MM.1S (cell line): ENCODE data around the gene EN2.

Source experiments
- DNase-seq: peaks from one replicate; pipeline ENCODE4 v3.0.0-alpha.2; 2015
- H2AFZ ChIP-seq: fragments of 300-600 bp; sonication (generic); 2 replicates; pipeline ENCODE4 v1.6.0; 2016; ENCODE audit warnings: antibody characterized with exemption, low read length
- H3F3A ChIP-seq: fragments of 300-600 bp; sonication (generic); 2 replicates; pipeline ENCODE4 v1.6.1; 2016; ENCODE audit warnings: mild to moderate bottlenecking, antibody characterized with exemption, low read length, moderate library complexity, mixed read lengths; ENCODE audit not compliant: insufficient read depth
- H3K27ac ChIP-seq: fragments of 300-600 bp; sonication (generic); 2 replicates; pipeline ENCODE4 v1.5.1; 2016; ENCODE audit warnings: mild to moderate bottlenecking, low read length
- H3K27me3 ChIP-seq: fragments of 300-600 bp; sonication (generic); replicated peaks from 2 replicates; pipeline ENCODE4 v1.6.0; 2016; ENCODE audit warnings: low read length; ENCODE audit not compliant: insufficient read depth
- H3K36me3 ChIP-seq: fragments of 300-600 bp; sonication (generic); replicated peaks from 2 replicates; pipeline ENCODE4 v1.6.1; 2016; ENCODE audit warnings: mild to moderate bottlenecking, low read length, mixed read lengths; ENCODE audit not compliant: insufficient read depth
- H3K4me1 ChIP-seq: fragments of 300-600 bp; sonication (generic); 2 replicates; pipeline ENCODE4 v1.6.1; 2016; ENCODE audit warnings: low read length, mixed read lengths
- H3K4me2 ChIP-seq: fragments of 300-600 bp; sonication (generic); 2 replicates; pipeline ENCODE4 v1.6.0; 2016; ENCODE audit warnings: low read depth, low read length
- H3K4me3 ChIP-seq: fragments of 300-600 bp; sonication (generic); 2 replicates; pipeline ENCODE4 v1.5.1; 2016; ENCODE audit warnings: low read length, mixed read lengths
- H3K79me2 ChIP-seq: fragments of 300-600 bp; sonication (generic); 2 replicates; pipeline ENCODE4 v1.6.1; 2016; ENCODE audit warnings: mixed run types, low read length, mixed read lengths
- H3K9ac ChIP-seq: fragments of 300-600 bp; sonication (generic); 2 replicates; pipeline ENCODE4 v1.6.1; 2016; ENCODE audit warnings: low read length, mixed read lengths
- H3K9me2 ChIP-seq: fragments of 300-600 bp; sonication (generic); replicated peaks from 2 replicates; pipeline ENCODE4 v1.6.1; 2016; ENCODE audit warnings: mild to moderate bottlenecking, low read length, mixed read lengths; ENCODE audit not compliant: insufficient read depth
- H3K9me3 ChIP-seq: fragments of 300-600 bp; sonication (generic); replicated peaks from 2 replicates; pipeline ENCODE4 v1.6.1; 2016; ENCODE audit warnings: mild to moderate bottlenecking, low read length, mixed read lengths; ENCODE audit not compliant: insufficient read depth
- H4K20me1 ChIP-seq: fragments of 300-600 bp; sonication (generic); 2 replicates; pipeline ENCODE4 v1.6.1; 2016; ENCODE audit warnings: mild to moderate bottlenecking, low read length, moderate library complexity, mixed read lengths; ENCODE audit not compliant: insufficient read depth
- CTCF ChIP-seq: fragments of 300-600 bp; sonication (generic); IDR thresholded peaks from 2 replicates; pipeline ENCODE4 v1.5.1; 2016; ENCODE audit warnings: antibody characterized with exemption, low read length, mixed read lengths
- EZH2 ChIP-seq: fragments of 300-600 bp; sonication (generic); optimal IDR thresholded peaks from 2 replicates; pipeline ENCODE3; 2017; ENCODE audit warnings: low read depth, mild to moderate bottlenecking, antibody characterized with exemption, low read length, mixed read lengths
- EZH2phosphoT487 ChIP-seq: fragments of 300-600 bp; sonication (generic); IDR thresholded peaks from 2 replicates; pipeline ENCODE4 v1.6.1; 2018; ENCODE audit warnings: antibody characterized with exemption, low read length

The EN2 gene

GRCh38 chr7:155457544-155458110 is 302 bp upstream of the EN2 start:
- no peaks in the 10 kb centered on the region; the same call in 1 of the 2 replicates for H3K9me3 ChIP-seq
- H3K4me2 ChIP-seq, result no peak overlapping the region
- H3K4me1 ChIP-seq, result no peaks in the 10 kb centered on the region
- H2AFZ ChIP-seq, result no peak overlapping the region
- H3K27me3 ChIP-seq, result peaks cover 77% of the 10 kb centered on the region
- H3K79me2 ChIP-seq, result no peaks in the 10 kb centered on the region
- no peak overlapping the region for H3K4me3 ChIP-seq
- H3F3A ChIP-seq, result no peaks in the 10 kb centered on the region
- no peak for TF ChIP-seq CTCF
- no peak for TF ChIP-seq EZH2
- no peak for TF ChIP-seq EZH2phosphoT487
- DNase-seq, result no peak
- H3K36me3 ChIP-seq, result no peaks in the 10 kb centered on the region
- no peaks in the 10 kb centered on the region for H3K9me2 ChIP-seq
- no peak overlapping the region for H3K9ac ChIP-seq
- H4K20me1 ChIP-seq, result no peaks in the 10 kb centered on the region
- H3K27ac ChIP-seq, result no peak overlapping the region

GRCh38 chr7:155458878-155459699 is 1.2 kb downstream of the EN2 start:
- H3K9me2 ChIP-seq, result no peaks in the 10 kb centered on the region
- no peaks in the 10 kb centered on the region for H4K20me1 ChIP-seq
- no peaks in the 10 kb centered on the region for H3K79me2 ChIP-seq
- H3K4me1 ChIP-seq, result no peaks in the 10 kb centered on the region
- H3K9ac ChIP-seq, result no peak overlapping the region
- H3K4me2 ChIP-seq, result no peak overlapping the region
- no peak for TF ChIP-seq EZH2phosphoT487
- TF ChIP-seq EZH2, result no peak
- no peak for TF ChIP-seq CTCF
- no peaks in the 10 kb centered on the region; the same call in 1 of the 2 replicates for H3K9me3 ChIP-seq
- peaks cover 78% of the 10 kb centered on the region for H3K27me3 ChIP-seq
- H2AFZ ChIP-seq, result no peak overlapping the region
- no peak overlapping the region for H3K27ac ChIP-seq
- no peak overlapping the region for H3K4me3 ChIP-seq
- H3K36me3 ChIP-seq, result no peaks in the 10 kb centered on the region
- H3F3A ChIP-seq, result no peaks in the 10 kb centered on the region
- no peak for DNase-seq

GRCh38 chr7:155459700-155460461 is 2.0 kb downstream of the EN2 start:
- Histone ChIP-seq H3K9me3 (no peaks in the 10 kb centered on the region; the same call in 1 of the 2 replicates), H2AFZ (no peak overlapping the region), H3F3A (no peaks in the 10 kb centered on the region), H3K9me2 (no peaks in the 10 kb centered on the region), H3K4me2 (no peak overlapping the region), H4K20me1 (no peaks in the 10 kb centered on the region), H3K27me3 (peaks cover 78% of the 10 kb centered on the region), H3K4me1 (no peaks in the 10 kb centered on the region), H3K9ac (no peak overlapping the region), H3K36me3 (no peaks in the 10 kb centered on the region), H3K79me2 (no peaks in the 10 kb centered on the region), H3K27ac (no peak overlapping the region), H3K4me3 (no peak overlapping the region)
- no peak for DNase-seq
- no peak for TF ChIP-seq EZH2phosphoT487
- no peak for TF ChIP-seq EZH2
- TF ChIP-seq CTCF, result no peak
